Pancreas (tissue), 10 donors: Measurements from ENCODE around the gene MECR. TPM values are rescaled to one million over a fixed set of nuclear protein-coding genes. Genes with fewer than 3 reads are reported as not detected.

Experiments used
- ATAC-seq, 4 donors: fragments of 200-7000 bp; cut with Tn5 transposase; one replicate each; pipeline versions ENCODE4 v1.8.0 to v1.9.1; 2020; ENCODE audit warnings: mild to moderate bottlenecking in 4 of 4, moderate library complexity in 4 of 4
- DNase-seq, 6 donors: peaks; one replicate each; pipeline ENCODE4 v3.0.0-alpha.2; 2020
- FAIRE-seq: peaks from 2 replicates; lab custom pipeline; 2012; peaks lifted over from hg19 to GRCh38; lab: Jason Lieb, UNC
- H3K27ac ChIP-seq, 4 donors: fragments of 200-600 bp; sonication (generic); 1 replicate in 3 of 4; 2 replicates in 1 of 4; pipeline versions ENCODE4 v1.5.0 to v1.8.0; 2020
- H3K27me3 ChIP-seq, 4 donors: fragments of 200-600 bp; one replicate each; pipeline ENCODE4 v1.8.0; 2021
- H3K36me3 ChIP-seq, 3 donors: fragments of 200-600 bp; sonication (generic) in 1 of 3; one replicate each; pipeline versions ENCODE4 v1.5.0 to v1.8.0; 2020 to 2021
- H3K4me1 ChIP-seq, 3 donors: fragments of 200-600 bp; one replicate each; pipeline ENCODE4 v1.8.0; 2021
- H3K4me3 ChIP-seq, 4 donors: fragments of 200-600 bp; sonication (generic) in 2 of 4; one replicate each; pipeline versions ENCODE4 v1.5.0 to v1.8.0; 2020 to 2021
- H3K9me3 ChIP-seq, 4 donors: fragments of 200-600 bp; one replicate each; pipeline ENCODE4 v1.8.0; 2021
- WGBS, 2 donors: extraction: QIAGEN DNeasy Blood & Tissue Kit; methylation state at CpG; one replicate each; pipeline ENCODE4 v1.1.7; 2013; 5-methylcytosine and 5-hydroxymethylcytosine counted together
- intact Hi-C, 3 donors: fragments of 100-400 bp; cut with DNase I; formaldehyde crosslinking; loops; one replicate each; pipeline versions ENCODE4 v1.11.1 to v1.14.2; 2022
- polyA plus RNA-seq, 2 donors: library from polyadenylated mRNA; stranded (reverse); fragments of 200-250 nt; gene quantifications; one replicate each; pipeline ENCODE4 v1.2.3, GENCODE V29; 2013
- total RNA-seq, 6 donors: library from RNA; stranded (reverse); fragmentation: NEBNext Ultra II Directional in 4 of 6; extraction: Animal tissue kit (Norgen Biotek cat#: 25700) in 4 of 6; gene quantifications; one replicate each; pipeline versions ENCODE4 v1.2.1 to v1.2.4, GENCODE V29; 2021 to 2023
- TF ChIP-seq, protein P1 (sequence below), 4 donors: fragments of 200-600 bp; sonication (generic) in 3 of 4; IDR thresholded peaks; one replicate each; pipeline versions ENCODE4 v1.5.0 to v1.8.0; 2021; ENCODE audit warnings: antibody characterized with exemption in 4 of 4
- donor health status: healthy with polysubstance abuse.
- donor health status: DM: no; HTN: no; CAD: no; lungs with moderate emphysema.
- donor health status: DM: no; HTN: no; CAD: no.
- donor health status: control.
- donor health status: control.
- donor health status: Bipolar disorder and iron deficiency.
- donor health status: DM: yes; HTN: yes; CAD: no.
- donor health status: DM: no; HTN: no; CAD: no.
- donor health status: DM: no; HTN: no; CAD: no.
- donor health status: DM: yes; HTN: yes; CAD: no.

Gene MECR
- total and polyA plus RNA-seq, 8 donors = 9.0 to 19.6 (median 10.5) TPM

DNA sequence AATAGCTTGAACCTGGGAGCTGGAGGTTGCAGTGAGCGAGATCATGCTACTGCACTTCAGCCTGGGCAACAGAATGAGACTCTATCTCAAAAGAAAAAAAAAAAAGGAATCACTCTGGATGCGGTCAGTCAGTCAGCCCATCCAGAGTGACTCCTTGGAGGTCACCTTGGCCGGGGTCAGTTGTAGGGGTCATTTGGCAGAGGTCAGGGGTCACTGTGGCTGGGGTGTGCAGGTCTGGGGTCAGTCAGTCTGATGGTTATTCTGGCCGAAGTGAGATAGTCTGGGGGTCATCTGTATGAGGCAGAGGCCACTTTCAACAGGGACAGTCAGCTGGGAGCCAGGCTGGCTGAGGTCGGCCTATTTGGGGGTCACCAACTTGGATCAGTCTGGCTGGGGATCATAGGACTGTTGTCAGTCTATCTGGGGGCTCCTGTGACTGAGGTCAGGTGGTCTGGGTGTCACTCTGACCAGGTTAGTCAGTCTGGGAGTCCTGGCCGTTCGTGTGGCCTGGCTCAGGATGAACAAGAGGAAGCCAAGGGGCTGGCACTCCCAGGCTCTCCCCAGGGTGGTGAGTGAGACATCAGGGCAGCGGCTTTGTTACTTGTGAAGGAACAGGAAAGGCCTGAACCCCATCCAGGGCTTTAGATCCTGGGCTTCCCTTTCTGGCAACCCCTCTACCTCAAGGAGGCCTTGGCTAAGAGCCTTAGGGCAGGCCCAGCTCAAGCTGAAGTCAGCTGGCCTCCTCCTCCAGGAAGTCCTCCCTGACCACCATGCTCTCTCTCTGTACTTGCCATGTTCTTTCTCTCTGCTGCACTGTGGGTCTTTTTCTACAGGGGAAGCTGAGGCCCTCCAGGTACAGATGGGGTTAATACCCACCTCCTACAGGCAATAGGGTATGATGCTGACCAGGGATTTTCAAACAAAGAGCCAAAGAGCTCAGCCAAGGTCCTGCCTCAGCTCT is 20.7 kb upstream of the MECR start:
- Histone ChIP-seq H3K9me3 (no peaks in the 10 kb centered on the region), H3K27me3 (no peaks in the 10 kb centered on the region), H3K27ac (no peak overlapping the region), H3K4me1 (no peaks in the 10 kb centered on the region), H3K4me3 (no peak overlapping the region), H3K36me3 (no peaks in the 10 kb centered on the region)
- no peak for ATAC-seq
- intact Hi-C loops = no loop called here
- TF ChIP-seq, protein P1, sequence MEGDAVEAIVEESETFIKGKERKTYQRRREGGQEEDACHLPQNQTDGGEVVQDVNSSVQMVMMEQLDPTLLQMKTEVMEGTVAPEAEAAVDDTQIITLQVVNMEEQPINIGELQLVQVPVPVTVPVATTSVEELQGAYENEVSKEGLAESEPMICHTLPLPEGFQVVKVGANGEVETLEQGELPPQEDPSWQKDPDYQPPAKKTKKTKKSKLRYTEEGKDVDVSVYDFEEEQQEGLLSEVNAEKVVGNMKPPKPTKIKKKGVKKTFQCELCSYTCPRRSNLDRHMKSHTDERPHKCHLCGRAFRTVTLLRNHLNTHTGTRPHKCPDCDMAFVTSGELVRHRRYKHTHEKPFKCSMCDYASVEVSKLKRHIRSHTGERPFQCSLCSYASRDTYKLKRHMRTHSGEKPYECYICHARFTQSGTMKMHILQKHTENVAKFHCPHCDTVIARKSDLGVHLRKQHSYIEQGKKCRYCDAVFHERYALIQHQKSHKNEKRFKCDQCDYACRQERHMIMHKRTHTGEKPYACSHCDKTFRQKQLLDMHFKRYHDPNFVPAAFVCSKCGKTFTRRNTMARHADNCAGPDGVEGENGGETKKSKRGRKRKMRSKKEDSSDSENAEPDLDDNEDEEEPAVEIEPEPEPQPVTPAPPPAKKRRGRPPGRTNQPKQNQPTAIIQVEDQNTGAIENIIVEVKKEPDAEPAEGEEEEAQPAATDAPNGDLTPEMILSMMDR (IDR thresholded peaks at IDR 0.05) = no peak
- WGBS, 2 donors = 88 to 94% methylated on average over 8 of the region's 8 CpGs
- DNase-seq = no peak
- FAIRE-seq = no peak

DNA sequence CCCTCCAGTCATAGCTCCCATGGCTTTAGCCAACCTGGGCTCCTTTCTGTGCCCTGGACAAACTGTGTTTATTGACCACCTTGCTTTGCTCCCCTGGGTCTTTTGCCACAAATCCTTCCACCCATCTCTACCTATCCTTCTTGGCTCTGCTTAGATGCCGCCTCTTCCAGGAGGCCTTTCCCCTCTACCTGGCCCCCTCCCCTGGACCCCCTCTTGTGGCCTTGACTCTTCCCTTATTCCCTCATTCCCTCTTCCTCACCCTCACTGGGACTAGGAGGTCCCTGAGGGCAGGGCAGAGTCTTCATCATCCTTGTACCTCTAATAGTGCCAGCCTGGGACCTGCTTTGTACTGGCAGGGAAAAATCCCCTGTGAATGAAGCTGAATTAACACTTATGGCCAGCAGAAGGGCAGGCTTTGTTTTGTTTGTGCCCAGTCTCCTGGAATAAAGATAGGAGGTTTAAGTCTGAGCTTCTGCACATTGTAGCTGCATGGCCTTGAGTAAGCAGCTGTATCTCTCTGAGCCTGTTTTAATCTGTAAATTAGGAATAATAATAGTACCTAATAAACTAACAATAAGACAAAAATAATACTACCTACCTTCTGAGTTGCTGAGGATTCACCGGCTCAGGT is 19.3 kb upstream of the MECR start:
- no peak for FAIRE-seq
- no peak overlapping the region for H3K27ac ChIP-seq
- no peak for DNase-seq
- intact Hi-C loops = loop anchor here in 1 of 3 donors (5.0 to 10.0 kb wide), 2 partner anchors 857 to 1135 kb away; no protein-coding TSS in a partner anchor
- no peaks in the 10 kb centered on the region for H3K4me1 ChIP-seq
- H3K27me3 ChIP-seq = no peaks in the 10 kb centered on the region
- H3K36me3 ChIP-seq = no peaks in the 10 kb centered on the region
- no peaks in the 10 kb centered on the region for H3K9me3 ChIP-seq
- TF ChIP-seq, protein P1 (IDR thresholded peaks at IDR 0.05) = no peak
- ATAC-seq = no peak
- no peak overlapping the region for H3K4me3 ChIP-seq
- WGBS, 2 donors = 97 to 98% methylated on average over 2 of the region's 2 CpGs

DNA sequence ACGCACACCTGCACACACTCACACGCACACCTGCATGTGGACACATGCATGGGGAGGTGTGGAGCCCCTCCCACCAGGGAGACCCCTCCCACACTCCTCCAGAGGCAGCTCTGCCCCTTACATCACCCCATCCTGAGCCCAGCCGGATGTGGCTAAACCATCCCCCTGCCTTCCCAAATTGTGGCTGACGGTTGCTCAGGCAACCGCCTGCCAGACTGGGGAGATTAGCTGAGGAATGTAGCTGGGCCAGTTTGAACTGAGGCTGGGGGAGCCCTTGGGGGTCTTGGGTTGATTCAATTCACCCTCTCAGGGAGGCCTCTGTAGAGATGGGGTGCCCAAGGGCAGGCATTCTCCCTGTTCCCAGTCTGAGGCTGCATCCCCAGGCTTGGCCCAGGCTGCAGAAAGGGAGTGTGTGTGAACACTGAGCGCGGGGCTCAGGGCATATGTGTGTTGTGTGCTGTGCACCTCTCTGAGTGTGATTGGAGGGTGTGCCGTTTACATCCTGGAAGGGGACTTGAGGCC is 18.5 kb upstream of the MECR start:
- no peak for DNase-seq

DNA sequence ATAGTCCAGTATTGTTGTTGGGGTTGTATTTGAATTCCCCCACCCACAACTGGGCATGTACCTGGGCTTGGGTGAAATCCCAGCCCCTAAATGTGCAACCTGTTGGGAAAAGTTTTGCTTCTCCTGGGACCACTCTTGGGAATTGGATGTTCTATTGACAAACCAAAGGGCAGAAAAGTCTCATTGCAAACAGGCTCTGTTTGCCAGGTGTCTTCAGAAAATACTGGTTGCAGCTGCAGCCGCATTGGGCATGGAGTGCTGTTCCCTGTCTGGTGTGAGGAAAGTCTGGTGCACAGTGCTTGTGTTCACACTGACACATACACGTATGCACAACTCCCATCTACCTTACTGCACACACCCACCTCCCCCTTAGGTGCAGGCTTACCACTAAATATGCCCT is 17.7 kb upstream of the MECR start:
- WGBS, 2 donors = 89 to 95% methylated on average over 2 of the region's 2 CpGs
- FAIRE-seq (no peak), DNase-seq (no peak), ATAC-seq (no peak)
- Histone ChIP-seq H3K36me3 (no peaks in the 10 kb centered on the region), H3K4me3 (no peak overlapping the region), H3K27me3 (no peaks in the 10 kb centered on the region), H3K9me3 (no peaks in the 10 kb centered on the region), H3K27ac (no peak overlapping the region), H3K4me1 (no peaks in the 10 kb centered on the region)
- TF ChIP-seq, protein P1 (IDR thresholded peaks at IDR 0.05) = no peak
- intact Hi-C loops = loop anchor here in 1 of 3 donors (5.0 to 10.0 kb wide), 2 partner anchors 859 to 1136 kb away; no protein-coding TSS in a partner anchor

More for the DNA sequence above, 18.5 kb upstream of the MECR start:
- FAIRE-seq (no peak), ATAC-seq (peak in 2 of 4 donors; percentile 35 to 48)
- Histone ChIP-seq H3K4me3 (no peak overlapping the region), H3K27ac (no peak overlapping the region), H3K27me3 (no peaks in the 10 kb centered on the region), H3K4me1 (no peaks in the 10 kb centered on the region), H3K36me3 (no peaks in the 10 kb centered on the region), H3K9me3 (no peaks in the 10 kb centered on the region)
- 67 to 70% methylated on average over 8 of the region's 8 CpGs for WGBS, 2 donors
- intact Hi-C loops = loop anchor here in 1 of 3 donors (5.0 to 10.0 kb wide), 2 partner anchors 858 to 1136 kb away; no protein-coding TSS in a partner anchor
- TF ChIP-seq, protein P1 (IDR thresholded peaks at IDR 0.05) = no peak
